SK-N-SH treated with all-trans-retinoic acid at 6 μM for 48 hours (cell line): ENCODE data around the gene GPX3.

Experiments
- ARNTL ChIP-seq: fragments of 450-650 bp; formaldehyde crosslinking; IDR thresholded peaks from 2 replicates; pipeline ENCODE4 v1.5.0; 2020; ENCODE audit warnings: low read depth, mild to moderate bottlenecking, moderate library complexity, borderline replicate concordance
- BACH2 ChIP-seq: fragments of 250-450 bp; sonication (Bioruptor Pico); IDR thresholded peaks from 2 replicates; pipeline ENCODE4 v1.9.0; 2021; ENCODE audit warnings: mild to moderate bottlenecking, borderline replicate concordance
- CSRNP3 ChIP-seq: fragments of 250-450 bp; sonication (Bioruptor Pico); IDR thresholded peaks from 2 replicates; pipeline ENCODE4 v1.5.1; 2021; ENCODE audit warnings: mild to moderate bottlenecking, moderate library complexity
- OSR1 ChIP-seq: fragments of 250-450 bp; sonication (Bioruptor Pico); IDR thresholded peaks from 2 replicates; pipeline ENCODE4 v1.8.0; 2022; ENCODE audit warnings: moderate library complexity, mild to moderate bottlenecking, inconsistent platforms
- PATZ1 ChIP-seq: fragments of 250-450 bp; sonication (Bioruptor Pico); IDR thresholded peaks from 2 replicates; pipeline ENCODE4 v1.8.0; 2020; ENCODE audit warnings: mild to moderate bottlenecking, moderate library complexity, borderline replicate concordance
- POU6F1 ChIP-seq: fragments of 250-450 bp; sonication (Bioruptor Pico); IDR thresholded peaks from 2 replicates; pipeline ENCODE4 v1.8.0; 2021; ENCODE audit warnings: low read depth, mild to moderate bottlenecking, moderate library complexity, borderline replicate concordance
- SNAI2 ChIP-seq: fragments of 250-450 bp; sonication (Bioruptor Pico); IDR thresholded peaks from 2 replicates; pipeline ENCODE4 v1.5.0; 2020; ENCODE audit warnings: mild to moderate bottlenecking, moderate library complexity
- TCF4 ChIP-seq: fragments of 250-450 bp; sonication (Bioruptor Pico); IDR thresholded peaks from 2 replicates; pipeline ENCODE4 v1.8.0; 2021; ENCODE audit warnings: mild to moderate bottlenecking, moderate library complexity, borderline replicate concordance
- ZFP3 ChIP-seq: fragments of 250-450 bp; sonication (Bioruptor Pico); IDR thresholded peaks from 2 replicates; pipeline ENCODE4 v1.5.0; 2020; ENCODE audit warnings: mild to moderate bottlenecking, moderate library complexity
- ZFP30 ChIP-seq: fragments of 450-650 bp; formaldehyde crosslinking; IDR thresholded peaks from 2 replicates; pipeline ENCODE4 v1.5.0; 2022; ENCODE audit warnings: mild to moderate bottlenecking, moderate library complexity

- TF ChIP-seq ZFP3 (CRISPR knock-in tag) (no peak), SNAI2 (CRISPR knock-in tag) (no peak), ARNTL (CRISPR knock-in tag) (no peak), TCF4 (CRISPR knock-in tag) (no peak), OSR1 (no peak), CSRNP3 (no peak), PATZ1 (CRISPR knock-in tag) (no peak), POU6F1 (CRISPR knock-in tag) (no peak), BACH2 (CRISPR knock-in tag) (no peak), ZFP30 (CRISPR knock-in tag) (no peak)
Observed at GRCh38 chr5:151002681-151003502, 17.5 kb upstream of the GPX3 start.
